ENCODE results near the gene LINC01488. TPM values are rescaled to one million over a fixed set of nuclear protein-coding genes. Genes with fewer than 3 reads are reported as not detected.

LINC01488 gene
- total and polyA plus RNA-seq, 2 experiments from 2014 or later: not detected

DNA sequence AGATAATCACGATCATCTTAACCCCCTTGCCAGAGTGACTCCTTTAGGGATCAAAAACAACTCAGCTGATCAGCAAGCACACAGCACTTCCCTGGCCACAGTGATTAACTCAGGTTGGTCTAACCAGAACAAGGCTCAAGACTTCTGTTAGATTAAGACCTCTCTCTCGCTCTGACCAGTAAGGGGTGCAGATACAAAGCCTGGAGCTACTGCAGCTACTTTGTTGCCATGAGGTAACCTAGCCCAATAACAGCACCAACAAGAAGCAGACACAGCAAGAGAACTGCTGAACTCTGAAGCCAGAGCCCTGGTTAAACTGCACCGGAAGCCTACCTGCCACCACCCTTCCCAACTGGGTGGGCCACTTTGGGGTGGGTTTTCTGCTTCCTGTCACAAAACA is 42.0 kb downstream of the LINC01488 start:
- peaks cover 9% of the 10 kb centered on the region; the same call in 1 of the 2 replicates for H3K79me2 ChIP-seq (ENCODE audit: insufficient read depth)
- H3F3A ChIP-seq (ENCODE audit: insufficient read depth): peaks cover 19% of the 10 kb centered on the region
- H3K9ac ChIP-seq: no peak overlapping the region
- no peak overlapping the region for H2AFZ ChIP-seq
- no peak overlapping the region for H3K4me3 ChIP-seq
- H3K4me1 ChIP-seq (ENCODE audit: insufficient read depth): peaks cover 26% of the 10 kb centered on the region
- no peaks in the 10 kb centered on the region for H3K27me3 ChIP-seq (replicated peaks; ENCODE audit: insufficient read depth)
- H3K27ac ChIP-seq: no peak overlapping the region
- no peaks in the 10 kb centered on the region for H4K20me1 ChIP-seq (ENCODE audit: insufficient read depth)
- no peaks in the 10 kb centered on the region for H3K36me3 ChIP-seq (ENCODE audit: low read depth)
- H3K9me2 ChIP-seq (ENCODE audit: insufficient read depth): no peaks in the 10 kb centered on the region
- in situ Hi-C loops (cut with MboI): no loop called here
- no peak for DNase-seq
- H3K4me2 ChIP-seq (ENCODE audit: unreplicated experiment): peak overlapping the region; percentile 65
- TF ChIP-seq EZH2phosphoT487 (IDR thresholded peaks at IDR 0.05; ENCODE audit: insufficient read depth, low read depth) (no peak), EZH2 (IDR thresholded peaks at IDR 0.05; ENCODE audit: insufficient read depth, poor library complexity, severe bottlenecking) (no peak)
- 98 to 100% methylated on average over 3 of the region's 3 CpGs for WGBS, 2 experiments (ENCODE audit: low coverage in 1 of 2, low lambda C conversion rate in 2 of 2, missing lambda C conversion rate in 2 of 2)
- no peaks in the 10 kb centered on the region for H3K9me3 ChIP-seq (ENCODE audit: low read depth)

DNA sequence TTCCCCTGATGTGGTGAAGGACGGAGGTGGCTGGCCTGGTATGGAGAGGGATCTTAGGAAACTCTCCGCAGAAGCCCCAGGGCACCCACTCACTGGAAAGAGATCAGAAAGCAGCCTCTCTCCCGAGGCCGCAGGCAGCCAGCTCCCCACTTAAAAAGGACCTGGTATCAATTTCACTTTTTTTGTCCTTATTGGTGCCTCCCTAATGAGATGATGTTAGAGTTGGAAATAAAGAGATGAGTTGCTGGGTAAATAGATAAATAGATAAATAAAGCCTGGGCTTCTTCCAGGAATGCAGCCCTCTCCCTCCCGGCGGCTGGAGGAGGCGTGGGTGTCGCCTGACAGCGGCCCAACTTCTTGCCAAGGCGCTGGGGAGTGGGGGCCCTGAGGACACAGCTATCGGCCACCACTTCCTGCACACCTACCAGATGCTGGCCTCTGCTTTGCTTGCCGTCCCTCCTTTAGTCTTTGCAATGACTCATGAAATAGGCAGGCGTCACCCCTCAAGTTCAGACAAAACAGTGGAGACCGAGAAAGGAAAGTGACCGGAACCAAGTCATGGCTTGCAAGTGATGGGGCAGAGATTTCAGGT is 42.9 kb downstream of the LINC01488 start:
- Histone ChIP-seq H2AFZ (peak overlapping the region; percentile 67), H3K27ac (peak overlapping the region; percentile 41)

DNA sequence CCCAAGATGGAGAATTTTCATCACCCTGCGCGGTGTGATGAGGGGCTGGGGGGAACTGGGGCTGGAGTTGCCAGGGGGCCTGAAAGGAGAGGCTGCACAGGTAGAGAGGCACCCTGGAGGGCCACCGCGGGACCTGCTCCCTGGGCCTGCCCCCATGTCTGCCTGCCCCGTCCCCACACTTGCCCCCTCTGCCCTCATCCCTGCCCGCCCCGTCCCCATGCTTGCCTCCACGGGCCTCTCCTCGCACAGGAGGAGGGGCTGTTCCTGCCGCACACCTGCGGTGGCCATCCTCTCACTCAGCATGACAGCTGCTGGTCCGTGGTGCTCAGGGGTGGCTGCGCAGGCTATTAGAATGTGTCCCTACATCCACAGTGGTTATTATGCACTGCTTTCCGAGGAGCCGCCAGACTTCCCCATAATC is 43.5 kb downstream of the LINC01488 start:
- Histone ChIP-seq H3F3A (ENCODE audit: insufficient read depth) (peaks cover 12% of the 10 kb centered on the region), H3K4me3 (0 out of 2 replicates have a peak overlapping the region, but pooled peaks have one; percentile 6), H3K27me3 (replicated peaks; ENCODE audit: insufficient read depth) (no peaks in the 10 kb centered on the region), H3K79me2 (ENCODE audit: insufficient read depth) (no peaks in the 10 kb centered on the region), H3K9ac (no peak overlapping the region), H3K9me2 (ENCODE audit: insufficient read depth) (no peaks in the 10 kb centered on the region), H4K20me1 (ENCODE audit: insufficient read depth) (no peaks in the 10 kb centered on the region), H3K27ac (peak overlapping the region; percentile 41; the same call in 1 of the 2 replicates), H3K4me1 (ENCODE audit: insufficient read depth) (peaks cover 16% of the 10 kb centered on the region), H3K9me3 (ENCODE audit: low read depth) (no peaks in the 10 kb centered on the region), H3K4me2 (ENCODE audit: unreplicated experiment) (peak overlapping the region; percentile 65), H2AFZ (no peak overlapping the region), H3K36me3 (ENCODE audit: low read depth) (no peaks in the 10 kb centered on the region)
- no peak for DNase-seq
- TF ChIP-seq EZH2 (IDR thresholded peaks at IDR 0.05; ENCODE audit: insufficient read depth, poor library complexity, severe bottlenecking) (no peak), EZH2phosphoT487 (IDR thresholded peaks at IDR 0.05; ENCODE audit: insufficient read depth, low read depth) (no peak)
- in situ Hi-C loops (cut with MboI): no loop called here
- WGBS, 2 experiments (ENCODE audit: low coverage in 1 of 2, low lambda C conversion rate in 2 of 2, missing lambda C conversion rate in 2 of 2): 91 to 95% methylated on average over 9 to 15 of the region's 15 CpGs

More for the DNA sequence above, 42.9 kb downstream of the LINC01488 start:
- DNase-seq: peak; percentile 74
- Histone ChIP-seq H3K9ac (peak overlapping the region; percentile 39; the same call in 1 of the 2 replicates), H3K36me3 (ENCODE audit: low read depth) (no peaks in the 10 kb centered on the region), H3K4me1 (ENCODE audit: insufficient read depth) (peaks cover 19% of the 10 kb centered on the region), H3K9me3 (ENCODE audit: low read depth) (no peaks in the 10 kb centered on the region), H3K79me2 (ENCODE audit: insufficient read depth) (0 out of 2 replicates have a peak, but pooled peaks cover 2% of the 10 kb centered on the region), H3K9me2 (ENCODE audit: insufficient read depth) (no peaks in the 10 kb centered on the region), H4K20me1 (ENCODE audit: insufficient read depth) (no peaks in the 10 kb centered on the region), H3K4me2 (ENCODE audit: unreplicated experiment) (peak overlapping the region; percentile 65), H3K27me3 (replicated peaks; ENCODE audit: insufficient read depth) (no peaks in the 10 kb centered on the region), H3K4me3 (0 out of 2 replicates have a peak overlapping the region, but pooled peaks have one; percentile 6), H3F3A (ENCODE audit: insufficient read depth) (peaks cover 12% of the 10 kb centered on the region)
- in situ Hi-C loops (cut with MboI): no loop called here
- TF ChIP-seq EZH2phosphoT487 (IDR thresholded peaks at IDR 0.05; ENCODE audit: insufficient read depth, low read depth) (no peak), EZH2 (IDR thresholded peaks at IDR 0.05; ENCODE audit: insufficient read depth, poor library complexity, severe bottlenecking) (no peak)
- 6% methylated on average over 15 of the region's 15 CpGs for WGBS, 2 experiments (ENCODE audit: low coverage in 1 of 2, low lambda C conversion rate in 2 of 2, missing lambda C conversion rate in 2 of 2)

- no peak overlapping the region for H3K9ac ChIP-seq
- TF ChIP-seq EZH2phosphoT487 (IDR thresholded peaks at IDR 0.05; ENCODE audit: insufficient read depth, low read depth) (no peak), EZH2 (IDR thresholded peaks at IDR 0.05; ENCODE audit: insufficient read depth, poor library complexity, severe bottlenecking) (no peak)
- H3K9me3 ChIP-seq (ENCODE audit: low read depth): no peaks in the 10 kb centered on the region
- no peaks in the 10 kb centered on the region for H3K79me2 ChIP-seq (ENCODE audit: insufficient read depth)
- no peak for DNase-seq
- H3K4me1 ChIP-seq (ENCODE audit: insufficient read depth): peaks cover 12% of the 10 kb centered on the region
- H3K27ac ChIP-seq: no peak overlapping the region
- H3K27me3 ChIP-seq (replicated peaks; ENCODE audit: insufficient read depth): no peaks in the 10 kb centered on the region
- peaks cover 12% of the 10 kb centered on the region for H3F3A ChIP-seq (ENCODE audit: insufficient read depth)
- WGBS, 2 experiments (ENCODE audit: low coverage in 1 of 2, low lambda C conversion rate in 2 of 2, missing lambda C conversion rate in 2 of 2): 78 to 80% methylated on average over 16 to 19 of the region's 19 CpGs
- no peaks in the 10 kb centered on the region for H3K9me2 ChIP-seq (ENCODE audit: insufficient read depth)
- no peaks in the 10 kb centered on the region for H3K36me3 ChIP-seq (ENCODE audit: low read depth)
- H3K4me3 ChIP-seq: no peak overlapping the region
- H3K4me2 ChIP-seq (ENCODE audit: unreplicated experiment): no peak overlapping the region
- H2AFZ ChIP-seq: no peak overlapping the region
- H4K20me1 ChIP-seq (ENCODE audit: insufficient read depth): no peaks in the 10 kb centered on the region
- in situ Hi-C loops (cut with MboI): no loop called here
These were observed 44.3 kb downstream of the LINC01488 start for GRCh38 chr11:69525516-69526452.

Data from GM23248 (cell line).